A673 (cell line): ENCODE results near the gene PCDH10.

Source experiments
- CTCF ChIP-seq: fragments of 300-800, 200-600 bp; sonication (generic); conservative IDR thresholded peaks from 2 replicates; pipeline ENCODE4 v1.5.1; 2017; ENCODE audit warnings: low read depth, mild to moderate bottlenecking, antibody characterized with exemption, low read length, moderate library complexity, mixed read lengths
- EZH2 ChIP-seq: fragments of 200-600 bp; sonication (generic); IDR thresholded peaks from 2 replicates; pipeline ENCODE4 v1.6.1; 2017; ENCODE audit warnings: borderline replicate concordance, low read depth, mild to moderate bottlenecking, mixed read lengths, antibody characterized with exemption, low read length; ENCODE audit not compliant: poor library complexity, severe bottlenecking

- TF ChIP-seq EZH2, result no peak
- no peak for TF ChIP-seq CTCF
Observed at GRCh38 chr4:133157460-133158160, 8.5 kb downstream of the PCDH10 start.
